H1 (cell line): ENCODE data around the gene SH3RF2. TPM values are rescaled to one million over a fixed set of nuclear protein-coding genes. Genes with fewer than 3 reads are reported as not detected.

ENCODE experiments used
- CBX8 ChIP-seq: fragments of 300-800, 300-1000 bp; sonication (generic); IDR thresholded peaks from 2 replicates; pipeline ENCODE4 v1.7.1; 2016; ENCODE audit warnings: low read depth, low read length, borderline replicate concordance
- POLR2A ChIP-seq, 2 experiments: IDR thresholded peaks; 1 replicate in 1 of 2; 2 replicates in 1 of 2; pipeline ENCODE4 v1.6.1; 2011; ENCODE audit warnings: low read depth in 2 of 2, low read length in 2 of 2, mild to moderate bottlenecking in 2 of 2; ENCODE audit errors: control extremely low read depth in 1 of 2
- RFX5 ChIP-seq: IDR thresholded peaks from 2 replicates; pipeline ENCODE4 v1.6.1; 2011; ENCODE audit warnings: low read depth, low read length, improper control_type of control experiment, borderline replicate concordance
- USF2 ChIP-seq: IDR thresholded peaks from 2 replicates; pipeline ENCODE4 v1.6.1; 2011; ENCODE audit warnings: low read length, improper control_type of control experiment
- polyA plus RNA-seq, 7 experiments: library from polyadenylated mRNA; depleted of rRNA in 3 of 7; stranded (reverse) in 5 of 7; unstranded in 2 of 7; fragments of >200 nt in 5 of 7; fragments of 200-250 nt in 2 of 7; gene quantifications; 1 replicate in 5 of 7; 2 replicates in 1 of 7; 4 replicates in 1 of 7; pipeline versions ENCODE4 v1.2.1 to v1.2.3, GENCODE V29; 2011 to 2013; ENCODE audit warnings: missing spikeins in 2 of 7, mixed read lengths in 2 of 7
- total RNA-seq: library from RNA; stranded (reverse); fragmentation: NEBNext Ultra II Directional; extraction: Animal tissue kit (Norgen Biotek cat#: 25700); gene quantifications from 2 replicates; pipeline ENCODE4 v1.2.1, GENCODE V29; 2021

The SH3RF2 gene
- total and polyA plus RNA-seq, 2 of the 8 experiments (the other 6 are each of a cell fraction or from before 2014, with no cell fraction given): 0.80 to 0.95 TPM

GRCh38 chr5:146055432-146055831 lies 119.1 kb downstream of the SH3RF2 start (continued):
- TF ChIP-seq POLR2A (IDR thresholded peaks at IDR 0.05; ENCODE audit: control extremely low read depth in 1 of 2, low read depth in 2 of 2, low read length in 2 of 2) (no peak), USF2 (no peak), RFX5 (no peak), CBX8 (no peak)
- TF ChIP-seq, all 59 proteins: peak for 0
